ENCODE measurements around the gene ATP8B4.
A peak's percentile ranks its signal among the peaks of the same experiment; 100 is the strongest.

ATP8B4 gene

GRCh38 chr15:49984436-49984835 lies 134.6 kb downstream of the ATP8B4 start:
- in situ Hi-C loops (cut with HindIII; ENCODE audit: low sequenced_read_pairs), result no loop called here
- no peak for DNase-seq (ENCODE audit: low read depth)
- H3K4me3 ChIP-seq (ENCODE audit: low read depth, low read length), result no peak overlapping the region
- no peak for TF ChIP-seq CTCF (IDR thresholded peaks at IDR 0.05; ENCODE audit: low read depth, low read length, missing control alignments)

GRCh38 chr15:49982584-49982983 lies 136.4 kb downstream of the ATP8B4 start:
- no peak overlapping the region for H3K4me3 ChIP-seq (ENCODE audit: low read depth, low read length)
- in situ Hi-C loops (cut with HindIII; ENCODE audit: low sequenced_read_pairs), result no loop called here
- TF ChIP-seq CTCF (IDR thresholded peaks at IDR 0.05; ENCODE audit: low read depth, low read length, missing control alignments), result no peak
- DNase-seq (ENCODE audit: low read depth), result peak; percentile 13

- no peak for DNase-seq (ENCODE audit: low read depth)
- H3K4me3 ChIP-seq (ENCODE audit: low read depth, low read length), result no peak overlapping the region
- no peak for TF ChIP-seq CTCF (IDR thresholded peaks at IDR 0.05; ENCODE audit: low read depth, low read length, missing control alignments)
- in situ Hi-C loops (cut with HindIII; ENCODE audit: low sequenced_read_pairs), result no loop called here
Observed at GRCh38 chr15:49979705-49980382, 139.2 kb downstream of the ATP8B4 start.

- no peak overlapping the region for H3K4me3 ChIP-seq (ENCODE audit: low read depth, low read length)
- no peak for DNase-seq (ENCODE audit: low read depth)
- in situ Hi-C loops (cut with HindIII; ENCODE audit: low sequenced_read_pairs), result no loop called here
- TF ChIP-seq CTCF (IDR thresholded peaks at IDR 0.05; ENCODE audit: low read depth, low read length, missing control alignments), result no peak
Observed at GRCh38 chr15:49978121-49978520, 140.9 kb downstream of the ATP8B4 start.

- no peak overlapping the region for H3K4me3 ChIP-seq (ENCODE audit: low read depth, low read length)
- DNase-seq (ENCODE audit: low read depth), result no peak
- TF ChIP-seq CTCF (IDR thresholded peaks at IDR 0.05; ENCODE audit: low read depth, low read length, missing control alignments), result no peak
- in situ Hi-C loops (cut with HindIII; ENCODE audit: low sequenced_read_pairs), result no loop called here
Observed at GRCh38 chr15:49977306-49977705, 141.7 kb downstream of the ATP8B4 start.

- no peak overlapping the region for H3K4me3 ChIP-seq (ENCODE audit: low read depth, low read length)
- in situ Hi-C loops (cut with HindIII; ENCODE audit: low sequenced_read_pairs), result no loop called here
- TF ChIP-seq CTCF (IDR thresholded peaks at IDR 0.05; ENCODE audit: low read depth, low read length, missing control alignments), result no peak
- no peak for DNase-seq (ENCODE audit: low read depth)
Observed at GRCh38 chr15:49964551-49964950, 154.5 kb downstream of the ATP8B4 start.
